MM.1S (cell line): ENCODE results near the gene FAF1.

Source experiments
- DNase-seq: peaks from one replicate; pipeline ENCODE4 v3.0.0-alpha.2; 2015
- H2AFZ ChIP-seq: fragments of 300-600 bp; sonication (generic); 2 replicates; pipeline ENCODE4 v1.6.0; 2016; ENCODE audit warnings: antibody characterized with exemption, low read length
- H3F3A ChIP-seq: fragments of 300-600 bp; sonication (generic); 2 replicates; pipeline ENCODE4 v1.6.1; 2016; ENCODE audit warnings: mild to moderate bottlenecking, antibody characterized with exemption, low read length, moderate library complexity, mixed read lengths; ENCODE audit not compliant: insufficient read depth
- H3K27ac ChIP-seq: fragments of 300-600 bp; sonication (generic); 2 replicates; pipeline ENCODE4 v1.5.1; 2016; ENCODE audit warnings: mild to moderate bottlenecking, low read length
- H3K27me3 ChIP-seq: fragments of 300-600 bp; sonication (generic); replicated peaks from 2 replicates; pipeline ENCODE4 v1.6.0; 2016; ENCODE audit warnings: low read length; ENCODE audit not compliant: insufficient read depth
- H3K36me3 ChIP-seq: fragments of 300-600 bp; sonication (generic); replicated peaks from 2 replicates; pipeline ENCODE4 v1.6.1; 2016; ENCODE audit warnings: mild to moderate bottlenecking, low read length, mixed read lengths; ENCODE audit not compliant: insufficient read depth
- H3K4me1 ChIP-seq: fragments of 300-600 bp; sonication (generic); 2 replicates; pipeline ENCODE4 v1.6.1; 2016; ENCODE audit warnings: low read length, mixed read lengths
- H3K4me2 ChIP-seq: fragments of 300-600 bp; sonication (generic); 2 replicates; pipeline ENCODE4 v1.6.0; 2016; ENCODE audit warnings: low read depth, low read length
- H3K4me3 ChIP-seq: fragments of 300-600 bp; sonication (generic); 2 replicates; pipeline ENCODE4 v1.5.1; 2016; ENCODE audit warnings: low read length, mixed read lengths
- H3K79me2 ChIP-seq: fragments of 300-600 bp; sonication (generic); 2 replicates; pipeline ENCODE4 v1.6.1; 2016; ENCODE audit warnings: mixed run types, low read length, mixed read lengths
- H3K9ac ChIP-seq: fragments of 300-600 bp; sonication (generic); 2 replicates; pipeline ENCODE4 v1.6.1; 2016; ENCODE audit warnings: low read length, mixed read lengths
- H3K9me2 ChIP-seq: fragments of 300-600 bp; sonication (generic); replicated peaks from 2 replicates; pipeline ENCODE4 v1.6.1; 2016; ENCODE audit warnings: mild to moderate bottlenecking, low read length, mixed read lengths; ENCODE audit not compliant: insufficient read depth
- H3K9me3 ChIP-seq: fragments of 300-600 bp; sonication (generic); replicated peaks from 2 replicates; pipeline ENCODE4 v1.6.1; 2016; ENCODE audit warnings: mild to moderate bottlenecking, low read length, mixed read lengths; ENCODE audit not compliant: insufficient read depth
- H4K20me1 ChIP-seq: fragments of 300-600 bp; sonication (generic); 2 replicates; pipeline ENCODE4 v1.6.1; 2016; ENCODE audit warnings: mild to moderate bottlenecking, low read length, moderate library complexity, mixed read lengths; ENCODE audit not compliant: insufficient read depth
- EZH2 ChIP-seq: fragments of 300-600 bp; sonication (generic); optimal IDR thresholded peaks from 2 replicates; pipeline ENCODE3; 2017; ENCODE audit warnings: low read depth, mild to moderate bottlenecking, antibody characterized with exemption, low read length, mixed read lengths
- EZH2phosphoT487 ChIP-seq: fragments of 300-600 bp; sonication (generic); IDR thresholded peaks from 2 replicates; pipeline ENCODE4 v1.6.1; 2018; ENCODE audit warnings: antibody characterized with exemption, low read length
- TF ChIP-seq, protein P1 (sequence below): fragments of 300-600 bp; sonication (generic); IDR thresholded peaks from 2 replicates; pipeline ENCODE4 v1.5.1; 2016; ENCODE audit warnings: antibody characterized with exemption, low read length, mixed read lengths

FAF1 gene

GRCh38 chr1:50458507-50458906 lies 501.6 kb downstream of the FAF1 start:
- TF ChIP-seq, protein P1, sequence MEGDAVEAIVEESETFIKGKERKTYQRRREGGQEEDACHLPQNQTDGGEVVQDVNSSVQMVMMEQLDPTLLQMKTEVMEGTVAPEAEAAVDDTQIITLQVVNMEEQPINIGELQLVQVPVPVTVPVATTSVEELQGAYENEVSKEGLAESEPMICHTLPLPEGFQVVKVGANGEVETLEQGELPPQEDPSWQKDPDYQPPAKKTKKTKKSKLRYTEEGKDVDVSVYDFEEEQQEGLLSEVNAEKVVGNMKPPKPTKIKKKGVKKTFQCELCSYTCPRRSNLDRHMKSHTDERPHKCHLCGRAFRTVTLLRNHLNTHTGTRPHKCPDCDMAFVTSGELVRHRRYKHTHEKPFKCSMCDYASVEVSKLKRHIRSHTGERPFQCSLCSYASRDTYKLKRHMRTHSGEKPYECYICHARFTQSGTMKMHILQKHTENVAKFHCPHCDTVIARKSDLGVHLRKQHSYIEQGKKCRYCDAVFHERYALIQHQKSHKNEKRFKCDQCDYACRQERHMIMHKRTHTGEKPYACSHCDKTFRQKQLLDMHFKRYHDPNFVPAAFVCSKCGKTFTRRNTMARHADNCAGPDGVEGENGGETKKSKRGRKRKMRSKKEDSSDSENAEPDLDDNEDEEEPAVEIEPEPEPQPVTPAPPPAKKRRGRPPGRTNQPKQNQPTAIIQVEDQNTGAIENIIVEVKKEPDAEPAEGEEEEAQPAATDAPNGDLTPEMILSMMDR = no peak
- TF ChIP-seq EZH2 (no peak), EZH2phosphoT487 (no peak)
- H3K36me3 ChIP-seq = no peaks in the 10 kb centered on the region
- H3F3A ChIP-seq = no peaks in the 10 kb centered on the region
- no peak overlapping the region for H3K4me2 ChIP-seq
- no peaks in the 10 kb centered on the region for H3K9me3 ChIP-seq
- no peak overlapping the region for H3K9ac ChIP-seq
- H3K27ac ChIP-seq = no peak overlapping the region
- no peaks in the 10 kb centered on the region for H3K27me3 ChIP-seq
- H3K4me1 ChIP-seq = no peaks in the 10 kb centered on the region
- H2AFZ ChIP-seq = no peak overlapping the region
- no peaks in the 10 kb centered on the region for H3K9me2 ChIP-seq
- DNase-seq = no peak
- H3K4me3 ChIP-seq = no peak overlapping the region
- no peaks in the 10 kb centered on the region for H3K79me2 ChIP-seq
- no peaks in the 10 kb centered on the region for H4K20me1 ChIP-seq

- Histone ChIP-seq H3K27me3 (no peaks in the 10 kb centered on the region), H4K20me1 (no peaks in the 10 kb centered on the region), H2AFZ (no peak overlapping the region), H3K27ac (no peak overlapping the region), H3K4me2 (no peak overlapping the region), H3K79me2 (no peaks in the 10 kb centered on the region), H3K9me2 (no peaks in the 10 kb centered on the region), H3F3A (no peaks in the 10 kb centered on the region), H3K4me1 (no peaks in the 10 kb centered on the region), H3K36me3 (no peaks in the 10 kb centered on the region), H3K9me3 (no peaks in the 10 kb centered on the region), H3K4me3 (no peak overlapping the region), H3K9ac (no peak overlapping the region)
- no peak for DNase-seq
- TF ChIP-seq EZH2 (no peak), EZH2phosphoT487 (no peak)
- TF ChIP-seq, protein P1 = no peak
Measured at GRCh38 chr1:50454911-50455310, 505.2 kb downstream of the FAF1 start.

GRCh38 chr1:50453266-50453665 lies 506.8 kb downstream of the FAF1 start:
- Histone ChIP-seq H3K27me3 (no peaks in the 10 kb centered on the region), H3K27ac (no peak overlapping the region), H3K36me3 (no peaks in the 10 kb centered on the region), H3K4me3 (no peak overlapping the region), H3K9me3 (no peaks in the 10 kb centered on the region), H3K4me2 (no peak overlapping the region), H3F3A (no peaks in the 10 kb centered on the region), H3K9me2 (no peaks in the 10 kb centered on the region), H3K9ac (no peak overlapping the region), H3K79me2 (no peaks in the 10 kb centered on the region), H2AFZ (no peak overlapping the region), H4K20me1 (no peaks in the 10 kb centered on the region), H3K4me1 (no peaks in the 10 kb centered on the region)
- TF ChIP-seq, protein P1 = no peak
- TF ChIP-seq EZH2phosphoT487 (no peak), EZH2 (no peak)
- DNase-seq = no peak
